ENCODE data around the gene GABRA5.

GABRA5 gene

DNA sequence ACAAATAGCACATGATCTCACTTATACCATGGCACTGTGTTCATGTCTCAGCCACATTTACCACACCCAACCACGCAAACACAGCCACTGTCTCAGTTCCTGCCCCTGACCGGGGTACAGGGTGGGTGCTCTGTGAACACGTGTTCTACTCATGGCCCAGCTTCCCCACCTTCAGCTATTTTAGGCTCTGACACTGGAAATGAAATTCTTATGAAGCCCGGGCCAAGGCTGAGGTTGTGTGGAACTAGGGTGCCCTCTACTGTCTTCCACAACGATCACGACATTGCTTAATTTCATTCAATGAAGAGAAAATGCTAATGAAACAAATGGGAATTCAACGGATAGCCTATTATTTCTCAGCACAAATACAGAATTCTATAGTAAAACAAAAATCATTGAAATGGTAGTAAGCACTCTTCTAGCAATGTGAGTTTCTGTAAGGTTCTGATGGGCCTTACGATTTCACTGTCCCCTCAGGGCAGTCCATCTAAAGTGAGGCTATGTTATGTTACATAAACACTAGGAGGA is 2.1 kb upstream of the GABRA5 start:
- Histone ChIP-seq H3K27me3 (ENCODE audit: control insufficient read depth, insufficient read depth, low read length) (peaks cover 3% of the 10 kb centered on the region), H3K27ac (ENCODE audit: low read depth, low read length) (no peak overlapping the region), H3K4me1 (ENCODE audit: control insufficient read depth, insufficient read depth, low read length) (no peaks in the 10 kb centered on the region), H3K36me3 (ENCODE audit: control insufficient read depth, insufficient read depth, low read length) (no peaks in the 10 kb centered on the region), H3K4me3 (ENCODE audit: low read length) (no peak overlapping the region), H3K9ac (ENCODE audit: low read length) (no peak overlapping the region)

DNA sequence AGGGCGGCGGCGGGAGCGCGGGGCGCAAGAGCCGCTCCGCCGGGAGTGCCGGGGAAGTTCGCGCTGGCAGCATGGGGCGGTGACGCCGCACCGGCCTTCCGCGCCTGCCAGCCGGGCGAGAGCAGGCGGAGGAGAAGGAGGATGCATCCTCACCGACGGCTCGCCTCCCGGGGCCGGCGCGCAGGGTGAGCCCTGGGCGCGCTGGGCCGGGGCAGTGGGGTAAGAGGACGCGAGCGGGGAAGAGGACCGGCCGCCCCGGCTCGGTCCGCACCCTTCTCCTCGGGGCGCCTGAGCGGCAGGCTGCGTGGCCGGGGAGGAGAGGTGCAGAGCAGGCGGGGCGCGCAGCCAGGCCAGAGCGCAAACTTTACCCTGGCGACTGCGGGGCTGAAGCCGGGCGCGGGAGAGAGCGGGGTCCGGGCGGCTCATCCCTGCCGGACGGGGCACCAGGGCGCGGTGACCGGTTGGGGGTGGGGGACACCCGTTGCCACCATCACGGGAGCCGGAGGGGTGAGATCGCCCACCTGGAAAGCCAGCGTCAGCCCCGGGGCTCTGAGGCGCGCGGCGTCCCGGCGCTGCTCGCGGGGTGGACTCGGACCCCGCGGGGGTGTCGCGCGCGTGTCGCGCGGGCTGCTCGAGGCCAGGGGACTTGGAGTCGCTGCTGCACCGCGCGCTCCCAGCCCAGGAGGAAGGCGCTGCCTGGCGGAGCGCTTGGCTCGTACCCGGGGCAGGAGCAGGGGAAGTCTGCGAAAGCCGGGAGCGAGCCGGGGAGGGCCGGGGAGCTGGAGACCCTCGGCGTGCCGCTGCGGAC is 542 bp downstream of the GABRA5 start:
- Histone ChIP-seq H3K4me3 (ENCODE audit: low read length) (peak overlapping the region; percentile 4), H3K9ac (ENCODE audit: low read length) (no peak overlapping the region), H3K27me3 (ENCODE audit: control insufficient read depth, insufficient read depth, low read length) (peaks cover 3% of the 10 kb centered on the region), H3K36me3 (ENCODE audit: control insufficient read depth, insufficient read depth, low read length) (no peaks in the 10 kb centered on the region), H3K4me1 (ENCODE audit: control insufficient read depth, insufficient read depth, low read length) (no peaks in the 10 kb centered on the region), H3K27ac (ENCODE audit: low read depth, low read length) (no peak overlapping the region)

DNA sequence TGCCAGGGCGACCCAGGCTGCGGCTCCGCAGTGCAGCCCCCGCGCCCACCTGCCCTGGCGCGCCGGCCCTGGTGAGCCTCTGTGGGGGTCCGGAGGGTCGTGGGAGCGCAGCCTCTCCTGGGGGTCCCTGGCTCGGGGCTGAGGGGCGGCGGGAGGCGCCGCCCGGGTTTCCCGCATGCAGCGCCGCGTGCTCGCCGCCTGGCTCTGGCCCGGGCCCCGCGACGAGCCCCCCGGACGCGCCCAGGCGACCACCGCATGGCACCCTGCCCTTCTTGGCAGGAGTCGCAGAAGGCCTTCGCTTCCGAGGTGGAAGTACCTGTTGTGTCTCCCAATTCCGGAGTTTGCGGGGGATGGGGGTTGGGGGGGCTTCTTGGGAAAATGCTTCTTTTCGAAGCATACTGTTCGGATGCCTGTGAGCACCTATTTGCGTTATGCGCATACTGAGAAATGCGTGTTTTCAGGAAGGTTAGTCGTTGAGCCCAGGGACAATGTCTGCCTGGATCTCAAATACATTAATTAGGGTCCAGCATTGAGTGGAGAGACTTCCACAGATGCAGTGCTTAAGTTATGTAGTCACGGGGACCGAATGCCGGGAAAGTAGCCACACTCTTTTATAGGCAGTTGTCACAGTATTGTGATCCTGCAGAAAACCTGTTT is 1.3 kb downstream of the GABRA5 start:
- no peaks in the 10 kb centered on the region for H3K4me1 ChIP-seq (ENCODE audit: control insufficient read depth, insufficient read depth, low read length)

DNA sequence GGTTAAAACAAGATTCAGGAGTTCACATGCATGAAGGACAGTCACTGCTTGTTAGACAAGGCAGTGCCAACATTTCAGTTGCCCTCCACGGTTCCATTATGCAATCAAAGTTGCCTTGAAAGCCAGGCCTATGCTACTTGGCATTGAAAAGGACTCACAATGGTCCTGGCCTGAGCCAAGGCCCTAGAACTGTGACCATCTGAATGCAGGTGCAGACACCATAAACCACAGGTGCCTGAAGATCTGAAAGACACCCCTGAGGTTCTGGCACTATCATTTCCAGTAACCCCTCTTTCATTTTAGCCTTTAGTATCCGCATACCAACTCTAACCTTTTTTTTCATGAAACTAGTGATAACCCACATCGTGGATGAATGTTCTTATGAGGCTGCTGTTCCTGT is 2.8 kb downstream of the GABRA5 start:
- Histone ChIP-seq H3K36me3 (ENCODE audit: control insufficient read depth, insufficient read depth, low read length) (no peaks in the 10 kb centered on the region), H3K4me1 (ENCODE audit: control insufficient read depth, insufficient read depth, low read length) (no peaks in the 10 kb centered on the region), H3K27ac (ENCODE audit: low read depth, low read length) (no peak overlapping the region), H3K9ac (ENCODE audit: low read length) (no peak overlapping the region), H3K4me3 (ENCODE audit: low read length) (no peak overlapping the region), H3K27me3 (ENCODE audit: control insufficient read depth, insufficient read depth, low read length) (peaks cover 3% of the 10 kb centered on the region)

More for the DNA sequence above, 1.3 kb downstream of the GABRA5 start:
- Histone ChIP-seq H3K9ac (ENCODE audit: low read length) (no peak overlapping the region), H3K4me3 (ENCODE audit: low read length) (no peak overlapping the region), H3K27me3 (ENCODE audit: control insufficient read depth, insufficient read depth, low read length) (peaks cover 3% of the 10 kb centered on the region), H3K27ac (ENCODE audit: low read depth, low read length) (no peak overlapping the region), H3K36me3 (ENCODE audit: control insufficient read depth, insufficient read depth, low read length) (no peaks in the 10 kb centered on the region)

DNA sequence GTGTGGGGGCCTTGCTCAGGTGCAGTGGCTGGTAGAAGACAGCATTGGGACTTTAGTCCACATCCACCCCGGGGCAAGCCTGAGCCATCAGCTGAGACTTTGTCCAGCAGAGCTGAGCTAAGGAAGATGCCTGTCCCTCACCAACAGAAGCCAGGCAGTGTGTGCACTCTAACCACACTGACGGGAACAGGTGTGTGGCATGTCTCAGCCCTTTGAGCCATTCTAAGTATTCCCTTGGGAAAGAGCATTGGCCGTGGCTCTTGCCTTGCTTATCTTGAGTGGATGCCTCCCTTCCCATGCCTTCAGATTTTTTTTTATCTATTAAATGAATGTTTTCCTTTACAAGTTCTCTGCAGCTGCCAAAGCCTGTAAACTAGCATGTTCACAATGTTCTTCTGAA is 3.5 kb downstream of the GABRA5 start:
- Histone ChIP-seq H3K27ac (ENCODE audit: low read depth, low read length) (no peak overlapping the region), H3K4me1 (ENCODE audit: control insufficient read depth, insufficient read depth, low read length) (no peaks in the 10 kb centered on the region), H3K27me3 (ENCODE audit: control insufficient read depth, insufficient read depth, low read length) (peaks cover 3% of the 10 kb centered on the region), H3K9ac (ENCODE audit: low read length) (no peak overlapping the region), H3K4me3 (ENCODE audit: low read length) (no peak overlapping the region), H3K36me3 (ENCODE audit: control insufficient read depth, insufficient read depth, low read length) (no peaks in the 10 kb centered on the region)

DNA sequence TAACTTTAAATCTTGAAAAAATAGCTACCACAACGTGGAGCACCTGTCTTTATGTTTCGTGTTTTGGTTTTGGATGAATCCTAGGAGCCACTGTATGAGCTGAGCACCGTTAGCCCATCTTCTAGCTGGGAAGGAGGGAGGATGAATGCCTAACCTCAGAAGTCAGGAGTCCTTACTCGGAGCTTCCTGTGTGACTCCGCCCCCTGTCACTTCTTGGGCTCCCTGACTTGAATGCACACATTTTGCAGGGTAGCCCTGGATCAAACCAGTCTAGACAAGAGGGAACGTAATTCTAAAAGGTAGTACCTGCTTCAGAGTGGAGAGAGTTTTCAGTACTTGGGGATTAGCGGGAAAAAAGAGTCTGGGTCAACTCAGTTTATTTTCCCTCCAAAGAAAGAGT is 5.3 kb downstream of the GABRA5 start:
- Histone ChIP-seq H3K4me3 (ENCODE audit: low read length) (no peak overlapping the region), H3K4me1 (ENCODE audit: control insufficient read depth, insufficient read depth, low read length) (no peaks in the 10 kb centered on the region), H3K9ac (ENCODE audit: low read length) (no peak overlapping the region), H3K36me3 (ENCODE audit: control insufficient read depth, insufficient read depth, low read length) (no peaks in the 10 kb centered on the region), H3K27ac (ENCODE audit: low read depth, low read length) (no peak overlapping the region), H3K27me3 (ENCODE audit: control insufficient read depth, insufficient read depth, low read length) (no peaks in the 10 kb centered on the region)

DNA sequence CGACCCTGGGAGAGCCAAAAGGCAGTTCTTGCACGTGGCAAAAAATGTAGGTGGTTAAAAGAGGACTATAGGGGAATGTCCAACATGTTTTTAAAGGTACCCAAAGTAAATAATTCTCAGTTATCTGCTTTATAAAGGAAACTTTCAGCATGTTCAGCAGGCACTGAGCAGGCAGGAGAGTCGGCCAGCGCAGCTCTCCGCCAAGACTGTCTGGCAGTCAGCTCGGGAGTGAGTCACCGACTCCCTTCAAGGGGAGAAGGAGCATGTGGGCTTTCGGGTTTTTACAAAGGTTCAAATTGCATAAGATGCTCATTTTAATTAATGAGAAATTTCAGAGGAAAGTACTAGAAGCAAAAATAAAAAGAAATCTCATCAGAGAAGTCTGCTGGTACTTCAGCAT is 7.0 kb downstream of the GABRA5 start:
- Histone ChIP-seq H3K4me1 (ENCODE audit: control insufficient read depth, insufficient read depth, low read length) (no peaks in the 10 kb centered on the region), H3K27me3 (ENCODE audit: control insufficient read depth, insufficient read depth, low read length) (no peaks in the 10 kb centered on the region), H3K9ac (ENCODE audit: low read length) (no peak overlapping the region), H3K27ac (ENCODE audit: low read depth, low read length) (no peak overlapping the region), H3K36me3 (ENCODE audit: control insufficient read depth, insufficient read depth, low read length) (no peaks in the 10 kb centered on the region), H3K4me3 (ENCODE audit: low read length) (no peak overlapping the region)

DNA sequence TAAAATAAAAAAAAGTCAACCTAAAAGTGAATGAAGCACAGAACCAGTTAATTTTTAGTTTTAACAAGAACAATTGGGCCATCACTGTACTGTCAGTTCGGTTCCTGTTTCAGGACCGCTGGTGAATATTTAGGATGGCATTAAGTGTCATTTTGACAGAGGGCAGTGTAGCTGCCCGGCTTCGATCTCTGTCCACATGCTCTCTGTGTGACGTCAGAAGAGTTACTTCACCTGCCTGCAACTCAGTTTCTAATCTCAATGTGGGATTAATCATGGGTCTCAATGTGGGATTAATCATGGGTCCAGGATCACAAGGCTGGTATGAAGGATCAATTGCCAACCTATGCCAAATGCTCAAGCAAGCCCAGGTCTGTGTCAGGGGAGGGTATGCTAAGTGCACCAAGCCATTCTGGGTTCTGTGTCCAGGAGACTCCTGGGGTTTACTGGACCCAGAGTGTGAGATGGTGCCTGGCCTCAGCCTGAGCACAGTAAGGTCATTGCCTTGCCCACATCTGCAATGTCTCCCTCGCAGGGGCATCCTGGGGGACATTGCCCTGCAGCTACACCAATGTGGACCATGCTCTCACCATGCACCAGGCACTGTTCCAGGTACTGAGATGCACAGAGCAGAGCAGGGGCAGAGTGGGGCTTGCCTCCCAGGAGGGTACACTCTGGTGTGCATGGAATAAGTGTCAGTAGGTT is 8.1 kb downstream of the GABRA5 start:
- Histone ChIP-seq H3K27ac (ENCODE audit: low read depth, low read length) (no peak overlapping the region), H3K9ac (ENCODE audit: low read length) (no peak overlapping the region), H3K36me3 (ENCODE audit: control insufficient read depth, insufficient read depth, low read length) (no peaks in the 10 kb centered on the region), H3K4me3 (ENCODE audit: low read length) (no peak overlapping the region), H3K27me3 (ENCODE audit: control insufficient read depth, insufficient read depth, low read length) (no peaks in the 10 kb centered on the region), H3K4me1 (ENCODE audit: control insufficient read depth, insufficient read depth, low read length) (no peaks in the 10 kb centered on the region)

DNA sequence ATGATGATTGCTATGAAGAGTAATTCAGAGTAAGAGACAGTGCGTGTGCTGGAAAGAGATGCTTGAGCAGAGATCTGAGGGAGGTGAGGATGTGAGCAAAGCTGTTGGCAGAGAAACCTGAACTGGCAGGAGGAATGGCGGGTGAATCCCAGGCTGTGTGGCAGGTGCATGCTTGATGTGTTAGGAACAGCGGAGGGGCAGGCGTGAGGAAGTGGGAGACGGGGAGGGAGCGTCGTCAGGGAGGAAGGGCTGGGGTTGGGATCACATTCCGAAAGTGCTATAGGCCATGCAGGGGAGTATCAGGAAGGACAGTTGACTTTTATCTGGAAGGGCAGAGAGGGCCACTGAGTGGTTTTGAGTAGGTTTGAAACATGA is 8.6 kb downstream of the GABRA5 start:
- no peaks in the 10 kb centered on the region for H3K36me3 ChIP-seq (ENCODE audit: control insufficient read depth, insufficient read depth, low read length)
- no peak overlapping the region for H3K9ac ChIP-seq (ENCODE audit: low read length)
- H3K27me3 ChIP-seq (ENCODE audit: control insufficient read depth, insufficient read depth, low read length) = no peaks in the 10 kb centered on the region
- no peaks in the 10 kb centered on the region for H3K4me1 ChIP-seq (ENCODE audit: control insufficient read depth, insufficient read depth, low read length)
- no peak overlapping the region for H3K4me3 ChIP-seq (ENCODE audit: low read length)
- H3K27ac ChIP-seq (ENCODE audit: low read depth, low read length) = no peak overlapping the region

DNA sequence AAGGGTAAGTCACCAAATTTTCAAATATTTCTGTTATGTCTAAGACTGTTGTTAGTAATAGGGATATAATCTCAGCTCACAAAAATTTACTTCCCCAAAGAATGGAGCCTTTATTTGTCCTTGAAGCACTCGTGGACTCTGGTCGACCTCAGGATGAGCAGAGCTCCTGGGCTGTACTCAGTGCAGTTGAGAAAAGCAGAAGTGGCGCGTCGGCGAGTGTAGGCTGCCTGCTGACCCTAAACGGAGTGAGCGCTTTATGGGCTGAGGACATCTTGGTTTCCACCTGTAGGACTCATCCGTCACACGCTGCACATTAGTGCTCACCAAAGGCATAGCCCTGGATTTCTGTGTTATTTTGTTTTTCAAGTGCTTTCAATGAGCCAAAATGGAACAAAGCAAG is 11.0 kb downstream of the GABRA5 start:
- Histone ChIP-seq H3K27ac (ENCODE audit: low read depth, low read length) (no peak overlapping the region), H3K27me3 (ENCODE audit: control insufficient read depth, insufficient read depth, low read length) (no peaks in the 10 kb centered on the region), H3K4me1 (ENCODE audit: control insufficient read depth, insufficient read depth, low read length) (no peaks in the 10 kb centered on the region), H3K4me3 (ENCODE audit: low read length) (no peak overlapping the region), H3K9ac (ENCODE audit: low read length) (no peak overlapping the region), H3K36me3 (ENCODE audit: control insufficient read depth, insufficient read depth, low read length) (no peaks in the 10 kb centered on the region)

DNA sequence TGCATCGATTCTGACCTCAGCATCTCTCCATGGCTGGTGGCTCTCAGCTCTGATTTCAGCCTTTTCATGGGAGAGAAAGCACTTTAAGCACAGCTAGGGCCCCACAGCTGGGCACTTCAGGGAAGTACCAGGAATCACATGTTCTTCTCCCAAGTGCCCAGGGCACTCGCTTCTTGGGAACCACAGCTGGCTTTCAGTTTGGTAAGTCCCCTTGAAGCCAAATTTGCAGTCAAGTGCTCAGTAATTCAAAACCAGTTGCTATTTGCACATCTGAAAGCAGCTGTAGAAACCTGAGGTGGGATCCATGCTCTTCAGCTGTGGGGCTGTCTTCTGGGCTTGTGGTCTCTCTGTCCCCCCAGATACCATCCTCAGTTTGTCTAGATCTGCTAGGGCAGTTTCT is 12.8 kb downstream of the GABRA5 start:
- H3K27ac ChIP-seq (ENCODE audit: low read depth, low read length) = no peak overlapping the region
- H3K27me3 ChIP-seq (ENCODE audit: control insufficient read depth, insufficient read depth, low read length) = no peaks in the 10 kb centered on the region
- H3K9ac ChIP-seq (ENCODE audit: low read length) = no peak overlapping the region
- no peak overlapping the region for H3K4me3 ChIP-seq (ENCODE audit: low read length)
- H3K4me1 ChIP-seq (ENCODE audit: control insufficient read depth, insufficient read depth, low read length) = no peaks in the 10 kb centered on the region
- H3K36me3 ChIP-seq (ENCODE audit: control insufficient read depth, insufficient read depth, low read length) = no peaks in the 10 kb centered on the region

DNA sequence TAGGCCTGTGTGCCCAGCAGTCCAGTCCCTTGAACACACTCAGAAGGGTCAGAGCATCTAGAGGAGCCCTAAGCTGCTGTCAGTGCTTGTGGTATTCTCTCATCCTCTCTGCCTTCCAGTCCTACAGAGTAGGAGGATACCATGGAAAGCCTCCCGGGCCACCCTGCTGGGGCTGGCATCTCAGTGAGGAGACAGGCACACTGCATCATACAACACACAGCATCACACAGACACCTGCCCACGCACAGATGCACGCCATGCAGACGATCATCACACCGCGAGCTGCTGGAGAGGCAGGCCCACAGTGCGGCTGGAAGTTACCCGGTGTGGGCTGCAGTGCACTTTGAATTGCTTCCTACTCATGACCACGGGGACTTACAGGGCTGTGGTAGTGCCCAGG is 15.2 kb downstream of the GABRA5 start:
- H3K4me3 ChIP-seq (ENCODE audit: low read length) = no peak overlapping the region
- no peak overlapping the region for H3K27ac ChIP-seq (ENCODE audit: low read depth, low read length)
- H3K9ac ChIP-seq (ENCODE audit: low read length) = no peak overlapping the region

More for the DNA sequence above, 15.2 kb downstream of the GABRA5 start:
- Histone ChIP-seq H3K27me3 (ENCODE audit: control insufficient read depth, insufficient read depth, low read length) (no peaks in the 10 kb centered on the region), H3K4me1 (ENCODE audit: control insufficient read depth, insufficient read depth, low read length) (no peaks in the 10 kb centered on the region), H3K36me3 (ENCODE audit: control insufficient read depth, insufficient read depth, low read length) (no peaks in the 10 kb centered on the region)
